CD4-positive, alpha-beta T cell treated with Interleukin-4 for 1 hour (primary cell): ENCODE results near the gene FTH1.
"Not testable (repeated sequence)": the region's sequence is repeated elsewhere in the genome, so short reads cannot be mapped to it uniquely, and the experiment has no call there.

Source experiments
- DNase-seq, 2 donors: peaks; one replicate each; pipeline ENCODE4 v3.0.0-alpha.2; 2020 to 2022

The FTH1 gene

GRCh38 chr11:61967116-61967923 is at the start of gene FTH1:
Gene FTH1 (minus strand): TSS chr11:61967634. CDS start chr11:61967425, 209 bp downstream.
- peak; percentile 94 for DNase-seq

- DNase-seq, result no peak
Measured at GRCh38 chr11:62015615-62016014, 48.2 kb upstream of the FTH1 start.

GRCh38 chr11:62013537-62014476 is 46.4 kb upstream of the FTH1 start:
- DNase-seq, result no peak

GRCh38 chr11:62012832-62013461 is 45.5 kb upstream of the FTH1 start:
- DNase-seq, result no peak

- no peak for DNase-seq
Measured at GRCh38 chr11:62012451-62012831, 45.0 kb upstream of the FTH1 start.

- DNase-seq, result no peak
Measured at GRCh38 chr11:62011881-62012280, 44.4 kb upstream of the FTH1 start.

GRCh38 chr11:62010935-62011528 is 43.6 kb upstream of the FTH1 start:
- DNase-seq, result no peak

GRCh38 chr11:62008193-62008592 is 40.8 kb upstream of the FTH1 start:
- DNase-seq, result no peak

- peak in 1 of 2 donors; percentile 57 for DNase-seq
Measured at GRCh38 chr11:62004473-62004872, 37.0 kb upstream of the FTH1 start.

- not testable (repeated sequence) for DNase-seq
Measured at GRCh38 chr11:62002283-62002682, 34.8 kb upstream of the FTH1 start.

GRCh38 chr11:62001450-62002191 is 34.2 kb upstream of the FTH1 start:
- DNase-seq, result no peak

GRCh38 chr11:62000539-62001446 is 33.4 kb upstream of the FTH1 start:
- no peak for DNase-seq

GRCh38 chr11:61999141-61999975 is 31.9 kb upstream of the FTH1 start:
- DNase-seq, result no peak

GRCh38 chr11:61996933-61997332 is 29.5 kb upstream of the FTH1 start:
- no peak for DNase-seq

- DNase-seq, result no peak
Measured at GRCh38 chr11:61994981-61995380, 27.5 kb upstream of the FTH1 start.

GRCh38 chr11:61985869-61986268 is 18.4 kb upstream of the FTH1 start:
- DNase-seq, result no peak

GRCh38 chr11:61983419-61983818 is 16.0 kb upstream of the FTH1 start:
- DNase-seq, result no peak

GRCh38 chr11:61980783-61981541 is 13.5 kb upstream of the FTH1 start:
- no peak for DNase-seq
